GM12891 (cell line): ENCODE data around the gene CHST2.
A peak's percentile ranks its signal among the peaks of the same experiment; 100 is the strongest.

Experiments
- PAX5 ChIP-seq: IDR thresholded peaks from 2 replicates; pipeline ENCODE4 v1.6.1; 2011; ENCODE audit warnings: low read length, moderate library complexity, mild to moderate bottlenecking; ENCODE audit not compliant: insufficient read depth, severe bottlenecking
- POLR2A ChIP-seq: IDR thresholded peaks from 2 replicates; pipeline ENCODE4 v1.6.1; 2011; ENCODE audit warnings: low read depth, low read length, control low read depth
- POLR2AphosphoS5 ChIP-seq: IDR thresholded peaks from 2 replicates; pipeline ENCODE4 v1.6.1; 2011; ENCODE audit warnings: low read depth, low read length, control low read depth
- POU2F2 ChIP-seq: IDR thresholded peaks from 2 replicates; pipeline ENCODE4 v1.6.1; 2011; ENCODE audit warnings: low read depth, mild to moderate bottlenecking, control low read depth, low read length, moderate library complexity
- SPI1 ChIP-seq: IDR thresholded peaks from 2 replicates; pipeline ENCODE4 v1.6.1; 2011; ENCODE audit warnings: low read depth, low read length, control low read depth
- TAF1 ChIP-seq: IDR thresholded peaks from 2 replicates; pipeline ENCODE4 v1.6.1; 2011; ENCODE audit warnings: low read depth, low read length, control low read depth

GRCh38 chr3:143122608-143123352 lies 3.2 kb downstream of the CHST2 start:
- TF ChIP-seq POLR2A: no peak
- no peak for TF ChIP-seq POLR2AphosphoS5
- peak; percentile 98 for TF ChIP-seq SPI1
- no peak for TF ChIP-seq TAF1
- no peak for TF ChIP-seq PAX5
- no peak for TF ChIP-seq POU2F2
